Spleen (tissue), 7 donors: Measurements from ENCODE around the gene STX18.

ENCODE experiments used
- CTCF ChIP-seq, 11 experiments: fragments of 200-600 bp in 7 of 11; fragments of 450-650 bp in 4 of 11; sonication (generic) in 4 of 11; IDR thresholded peaks in 8 of 11; conservative IDR thresholded peaks in 3 of 11; 1 replicate in 7 of 11; 2 replicates in 4 of 11; pipeline versions ENCODE4 v1.4.0 to v1.8.0; 2016 to 2021; ENCODE audit warnings: antibody characterized with exemption in 11 of 11, inconsistent platforms in 4 of 11, mild to moderate bottlenecking in 1 of 11
- POLR2A ChIP-seq, 3 donors: fragments of 450-650 bp; IDR thresholded peaks; one replicate each; pipeline ENCODE4 v1.5.1; 2017; ENCODE audit warnings: antibody characterized with exemption in 3 of 3, mild to moderate bottlenecking in 1 of 3
- POLR2AphosphoS5 ChIP-seq, 3 donors: sonication (generic); formaldehyde crosslinking; IDR thresholded peaks; one replicate each; pipeline ENCODE4 v1.5.1; 2017; ENCODE audit warnings: antibody characterized with exemption in 3 of 3
- donor health status: DM: no; HTN: no; CAD: no; lungs with moderate emphysema.
- donor health status: DM: no; HTN: no; CAD: no.
- donor health status: DM: no; HTN: no; CAD: no.

GRCh38 chr4:4426511-4427120 lies 115.2 kb downstream of the STX18 start:
- TF ChIP-seq CTCF (IDR thresholded peaks at IDR 0.05 in 8 of 11, conservative IDR thresholded peaks at IDR 0.05 in 3 of 11) (no peak), POLR2AphosphoS5 (IDR thresholded peaks at IDR 0.05) (no peak), POLR2A (IDR thresholded peaks at IDR 0.05) (no peak)
